Measurements from ENCODE around the gene TRIM24. TPM values are rescaled to one million over a fixed set of nuclear protein-coding genes. Genes with fewer than 3 reads are reported as not detected.

The TRIM24 gene
- total RNA-seq, 4 donors from 2014 or later: 13.5 to 21.1 (median 17.7) TPM

DNA sequence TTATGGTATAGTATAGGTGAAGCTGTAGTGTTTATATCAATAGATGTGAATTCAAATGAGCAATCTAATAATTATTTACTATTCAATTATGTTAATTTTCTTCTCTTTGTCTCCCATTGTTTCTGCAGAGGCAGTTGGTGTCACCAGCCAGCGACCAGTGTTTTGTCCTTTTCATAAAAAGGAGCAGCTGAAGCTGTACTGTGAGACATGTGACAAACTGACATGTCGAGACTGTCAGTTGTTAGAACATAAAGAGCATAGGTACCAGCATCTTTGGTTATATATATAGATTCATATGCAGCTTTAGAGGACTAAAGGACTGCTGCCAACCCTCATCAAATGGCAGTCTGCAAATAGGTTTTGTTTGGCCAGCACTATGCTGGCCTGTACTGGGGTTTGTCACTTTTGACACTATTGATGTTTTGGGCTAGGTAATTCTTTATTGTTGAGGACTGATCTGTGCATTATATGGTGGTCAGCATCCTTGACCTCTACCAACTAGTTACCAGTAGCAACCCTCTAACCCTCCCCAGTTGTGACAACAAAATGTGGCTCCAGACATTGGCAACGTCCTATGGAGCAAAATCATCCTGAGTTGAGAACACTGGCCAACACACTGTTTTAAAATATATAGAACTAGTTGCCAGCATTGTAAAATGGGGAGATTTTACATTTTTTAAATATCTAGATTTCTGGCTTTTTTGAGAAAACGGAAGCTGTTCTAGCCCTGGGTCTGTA lies 59.2 kb downstream of the TRIM24 start:
- 96 to 97% methylated on average over 4 of the region's 4 CpGs for WGBS, 2 donors
- intact Hi-C loops (cut with DNase I; ENCODE audit: low total_unique reads): no loop called here
- TF ChIP-seq, protein P1, sequence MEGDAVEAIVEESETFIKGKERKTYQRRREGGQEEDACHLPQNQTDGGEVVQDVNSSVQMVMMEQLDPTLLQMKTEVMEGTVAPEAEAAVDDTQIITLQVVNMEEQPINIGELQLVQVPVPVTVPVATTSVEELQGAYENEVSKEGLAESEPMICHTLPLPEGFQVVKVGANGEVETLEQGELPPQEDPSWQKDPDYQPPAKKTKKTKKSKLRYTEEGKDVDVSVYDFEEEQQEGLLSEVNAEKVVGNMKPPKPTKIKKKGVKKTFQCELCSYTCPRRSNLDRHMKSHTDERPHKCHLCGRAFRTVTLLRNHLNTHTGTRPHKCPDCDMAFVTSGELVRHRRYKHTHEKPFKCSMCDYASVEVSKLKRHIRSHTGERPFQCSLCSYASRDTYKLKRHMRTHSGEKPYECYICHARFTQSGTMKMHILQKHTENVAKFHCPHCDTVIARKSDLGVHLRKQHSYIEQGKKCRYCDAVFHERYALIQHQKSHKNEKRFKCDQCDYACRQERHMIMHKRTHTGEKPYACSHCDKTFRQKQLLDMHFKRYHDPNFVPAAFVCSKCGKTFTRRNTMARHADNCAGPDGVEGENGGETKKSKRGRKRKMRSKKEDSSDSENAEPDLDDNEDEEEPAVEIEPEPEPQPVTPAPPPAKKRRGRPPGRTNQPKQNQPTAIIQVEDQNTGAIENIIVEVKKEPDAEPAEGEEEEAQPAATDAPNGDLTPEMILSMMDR (IDR thresholded peaks at IDR 0.05): no peak
- no peak for TF ChIP-seq POLR2A (IDR thresholded peaks at IDR 0.05)
- no peak for DNase-seq (ENCODE audit: low spot score in 2 of 2)
- no peak overlapping the region for H3K4me3 ChIP-seq (ENCODE audit: low read depth, poor library complexity, severe bottlenecking)

- WGBS, 2 donors: 91 to 97% methylated on average over 4 of the region's 4 CpGs
- intact Hi-C loops (cut with DNase I; ENCODE audit: low total_unique reads): no loop called here
- TF ChIP-seq, protein P1 (IDR thresholded peaks at IDR 0.05): no peak
- TF ChIP-seq POLR2A (IDR thresholded peaks at IDR 0.05): no peak
- H3K4me3 ChIP-seq (ENCODE audit: low read depth, poor library complexity, severe bottlenecking): no peak overlapping the region
- DNase-seq (ENCODE audit: low spot score in 2 of 2): no peak
Observed at GRCh38 chr7:138520742-138521141, 60.7 kb downstream of the TRIM24 start.

- DNase-seq (ENCODE audit: low spot score in 2 of 2): no peak
- no peak overlapping the region for H3K4me3 ChIP-seq (ENCODE audit: low read depth, poor library complexity, severe bottlenecking)
- intact Hi-C loops (cut with DNase I; ENCODE audit: low total_unique reads): no loop called here
- no peak for TF ChIP-seq POLR2A (IDR thresholded peaks at IDR 0.05)
- TF ChIP-seq, protein P1 (IDR thresholded peaks at IDR 0.05): no peak
- 95% methylated on average over 7 of the region's 7 CpGs for WGBS, 2 donors
Observed at GRCh38 chr7:138521837-138522461, 61.9 kb downstream of the TRIM24 start.

DNA sequence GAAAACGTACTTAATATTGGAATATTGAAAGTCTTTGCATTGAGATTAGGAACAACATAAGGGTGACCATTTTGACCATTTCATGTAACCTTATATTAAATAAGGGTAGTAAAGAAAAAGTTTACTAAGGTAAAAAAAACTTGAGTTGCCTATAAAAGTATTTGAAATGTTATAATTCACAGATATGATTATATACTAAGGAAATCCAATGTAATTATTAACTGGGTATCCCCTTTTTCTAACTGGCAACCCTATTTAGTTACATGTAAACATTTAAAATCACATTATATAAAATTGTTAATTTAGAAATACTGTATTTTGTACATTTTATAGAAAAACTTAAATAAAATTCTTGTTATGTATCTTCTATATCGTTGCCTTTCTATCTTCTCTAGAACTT lies 64.2 kb downstream of the TRIM24 start:
- intact Hi-C loops (cut with DNase I; ENCODE audit: low total_unique reads): no loop called here
- TF ChIP-seq, protein P1 (IDR thresholded peaks at IDR 0.05): no peak
- no peak for TF ChIP-seq POLR2A (IDR thresholded peaks at IDR 0.05)
- no peak for DNase-seq (ENCODE audit: low spot score in 2 of 2)
- 98 to 99% methylated on average over 2 of the region's 2 CpGs for WGBS, 2 donors
- H3K4me3 ChIP-seq (ENCODE audit: low read depth, poor library complexity, severe bottlenecking): no peak overlapping the region

- 97 to 98% methylated on average over 3 of the region's 3 CpGs for WGBS, 2 donors
- intact Hi-C loops (cut with DNase I; ENCODE audit: low total_unique reads): no loop called here
- no peak for DNase-seq (ENCODE audit: low spot score in 2 of 2)
- no peak overlapping the region for H3K4me3 ChIP-seq (ENCODE audit: low read depth, poor library complexity, severe bottlenecking)
- TF ChIP-seq, protein P1 (IDR thresholded peaks at IDR 0.05): no peak
- no peak for TF ChIP-seq POLR2A (IDR thresholded peaks at IDR 0.05)
Observed at GRCh38 chr7:138525757-138526156, 65.7 kb downstream of the TRIM24 start.
